ENCODE results near the gene PDIA6.

PDIA6 gene

GRCh38 chr2:10837298-10838266 lies 25.0 kb upstream of the PDIA6 start:
- Histone ChIP-seq H3K14ac (ENCODE audit: low read length) (no peak overlapping the region), H3K18ac (ENCODE audit: low read length) (no peak overlapping the region), H2BK15ac (ENCODE audit: low read length) (no peak overlapping the region), H3K4ac (ENCODE audit: low read length) (no peak overlapping the region), H4K91ac (ENCODE audit: low read depth, low read length, poor library complexity) (no peak overlapping the region), H3K4me3 (ENCODE audit: low read length in 2 of 2) (no peak overlapping the region), H3K27ac (replicated peaks; ENCODE audit: low read length) (no peak overlapping the region), H3K9ac (ENCODE audit: low read depth, low read length, poor library complexity) (no peak overlapping the region), H3K9me3 (replicated peaks in 1 of 2; ENCODE audit: control insufficient read depth in 2 of 2, insufficient read depth in 1 of 2, low read depth in 1 of 2, low read length in 2 of 2) (peaks cover 10 to 11% of the 10 kb centered on the region in 2 donors), H3K4me2 (ENCODE audit: insufficient read depth, low read length, poor library complexity, severe bottlenecking) (no peak overlapping the region), H2BK120ac (ENCODE audit: low read depth, low read length) (no peak overlapping the region), H3K23ac (ENCODE audit: low read depth, low read length, poor library complexity) (no peak overlapping the region), H2AK5ac (ENCODE audit: low read depth, low read length) (peak overlapping the region; percentile 26), H3K36me3 (replicated peaks in 1 of 2; ENCODE audit: control insufficient read depth in 2 of 2, insufficient read depth in 2 of 2, low read length in 2 of 2) (no peaks in the 10 kb centered on the region), H2BK12ac (ENCODE audit: low read length) (no peak overlapping the region), H2AFZ (ENCODE audit: low read length) (no peak overlapping the region), H3K79me1 (ENCODE audit: low read depth, low read length) (no peaks in the 10 kb centered on the region), H4K8ac (ENCODE audit: low read depth, low read length) (no peak overlapping the region), H2BK5ac (ENCODE audit: low read length) (no peak overlapping the region), H3K27me3 (ENCODE audit: control insufficient read depth in 3 of 3, insufficient read depth in 3 of 3, low read depth in 1 of 3, low read length in 3 of 3) (peaks cover 0 to 26% (median 13%) of the 10 kb centered on the region in 3 experiments), H3K4me1 (ENCODE audit: control insufficient read depth in 2 of 2, insufficient read depth in 1 of 2, low read depth in 1 of 2, low read length in 2 of 2) (peaks cover 0 to 10% of the 10 kb centered on the region in 2 donors)
- DNase-seq (ENCODE audit: low spot score) = no peak
- WGBS, 2 donors (ENCODE audit: extremely low coverage in 2 of 2, insufficient read length in 2 of 2, insufficient replicate concordance in 1 of 2) = no CpG with 5 or more reads among the region's 17 CpGs

GRCh38 chr2:10835052-10835970 lies 22.7 kb upstream of the PDIA6 start:
- Histone ChIP-seq H3K4me3 (ENCODE audit: low read length in 2 of 2) (no peak overlapping the region), H3K36me3 (replicated peaks in 1 of 2; ENCODE audit: control insufficient read depth in 2 of 2, insufficient read depth in 2 of 2, low read length in 2 of 2) (no peaks in the 10 kb centered on the region), H3K18ac (ENCODE audit: low read length) (peak overlapping the region; percentile 78), H3K4me2 (ENCODE audit: insufficient read depth, low read length, poor library complexity, severe bottlenecking) (no peak overlapping the region), H2AFZ (ENCODE audit: low read length) (no peak overlapping the region), H2AK5ac (ENCODE audit: low read depth, low read length) (peak overlapping the region; percentile 93), H3K27me3 (ENCODE audit: control insufficient read depth in 3 of 3, insufficient read depth in 3 of 3, low read depth in 1 of 3, low read length in 3 of 3) (peaks cover 0 to 41% (median 11%) of the 10 kb centered on the region in 3 experiments), H3K79me1 (ENCODE audit: low read depth, low read length) (no peaks in the 10 kb centered on the region), H4K8ac (ENCODE audit: low read depth, low read length) (no peak overlapping the region), H3K9ac (ENCODE audit: low read depth, low read length, poor library complexity) (no peak overlapping the region), H2BK15ac (ENCODE audit: low read length) (no peak overlapping the region), H2BK5ac (ENCODE audit: low read length) (no peak overlapping the region), H3K23ac (ENCODE audit: low read depth, low read length, poor library complexity) (no peak overlapping the region), H2BK120ac (ENCODE audit: low read depth, low read length) (peak overlapping the region; percentile 73), H3K27ac (replicated peaks; ENCODE audit: low read length) (no peak overlapping the region), H2BK12ac (ENCODE audit: low read length) (peak overlapping the region; percentile 88), H3K4ac (ENCODE audit: low read length) (no peak overlapping the region), H3K9me3 (replicated peaks in 1 of 2; ENCODE audit: control insufficient read depth in 2 of 2, insufficient read depth in 1 of 2, low read depth in 1 of 2, low read length in 2 of 2) (no peaks in the 10 kb centered on the region), H3K4me1 (ENCODE audit: control insufficient read depth in 2 of 2, insufficient read depth in 1 of 2, low read depth in 1 of 2, low read length in 2 of 2) (peaks cover 2 to 25% of the 10 kb centered on the region in 2 donors), H3K14ac (ENCODE audit: low read length) (no peak overlapping the region), H4K91ac (ENCODE audit: low read depth, low read length, poor library complexity) (no peak overlapping the region)
- no CpG with 5 or more reads among the region's 48 CpGs for WGBS, 2 donors (ENCODE audit: extremely low coverage in 2 of 2, insufficient read length in 2 of 2, insufficient replicate concordance in 1 of 2)
- peak; percentile 63 for DNase-seq (ENCODE audit: low spot score)

GRCh38 chr2:10834068-10834655 lies 21.6 kb upstream of the PDIA6 start:
- WGBS, 2 donors (ENCODE audit: extremely low coverage in 2 of 2, insufficient read length in 2 of 2, insufficient replicate concordance in 1 of 2) = no CpG with 5 or more reads among the region's 8 CpGs
- peaks cover 0 to 53% (median 11%) of the 10 kb centered on the region in 3 experiments for H3K27me3 ChIP-seq (ENCODE audit: control insufficient read depth in 3 of 3, insufficient read depth in 3 of 3, low read depth in 1 of 3, low read length in 3 of 3)
- H3K79me1 ChIP-seq (ENCODE audit: low read depth, low read length) = no peaks in the 10 kb centered on the region
- peak overlapping the region; percentile 84 for H2AFZ ChIP-seq (ENCODE audit: low read length)
- H3K9ac ChIP-seq (ENCODE audit: low read depth, low read length, poor library complexity) = no peak overlapping the region
- no peak overlapping the region for H2BK12ac ChIP-seq (ENCODE audit: low read length)
- H3K4ac ChIP-seq (ENCODE audit: low read length) = no peak overlapping the region
- H3K23ac ChIP-seq (ENCODE audit: low read depth, low read length, poor library complexity) = no peak overlapping the region
- no peak overlapping the region for H2BK5ac ChIP-seq (ENCODE audit: low read length)
- no peak overlapping the region for H2BK15ac ChIP-seq (ENCODE audit: low read length)
- peak overlapping the region; percentile 44 for H3K18ac ChIP-seq (ENCODE audit: low read length)
- no peak overlapping the region for H3K4me3 ChIP-seq (ENCODE audit: low read length in 2 of 2)
- no peak overlapping the region for H4K8ac ChIP-seq (ENCODE audit: low read depth, low read length)
- H3K9me3 ChIP-seq (replicated peaks in 1 of 2; ENCODE audit: control insufficient read depth in 2 of 2, insufficient read depth in 1 of 2, low read depth in 1 of 2, low read length in 2 of 2) = no peaks in the 10 kb centered on the region
- H3K36me3 ChIP-seq (replicated peaks in 1 of 2; ENCODE audit: control insufficient read depth in 2 of 2, insufficient read depth in 2 of 2, low read length in 2 of 2) = no peaks in the 10 kb centered on the region
- peaks cover 2 to 25% of the 10 kb centered on the region in 2 donors for H3K4me1 ChIP-seq (ENCODE audit: control insufficient read depth in 2 of 2, insufficient read depth in 1 of 2, low read depth in 1 of 2, low read length in 2 of 2)
- H4K91ac ChIP-seq (ENCODE audit: low read depth, low read length, poor library complexity) = no peak overlapping the region
- DNase-seq (ENCODE audit: low spot score) = no peak
- no peak overlapping the region for H3K4me2 ChIP-seq (ENCODE audit: insufficient read depth, low read length, poor library complexity, severe bottlenecking)
- no peak overlapping the region for H2AK5ac ChIP-seq (ENCODE audit: low read depth, low read length)
- no peak overlapping the region for H2BK120ac ChIP-seq (ENCODE audit: low read depth, low read length)
- H3K14ac ChIP-seq (ENCODE audit: low read length) = peak overlapping the region; percentile 47
- no peak overlapping the region for H3K27ac ChIP-seq (replicated peaks; ENCODE audit: low read length)
